Measurements from ENCODE around the gene ZFYVE9. TPM values are rescaled to one million over a fixed set of nuclear protein-coding genes. Genes with fewer than 3 reads are reported as not detected.

ZFYVE9 gene
- total RNA-seq, 3 donors from 2014 or later = 12.4 to 25.7 (median 19.1) TPM

DNA sequence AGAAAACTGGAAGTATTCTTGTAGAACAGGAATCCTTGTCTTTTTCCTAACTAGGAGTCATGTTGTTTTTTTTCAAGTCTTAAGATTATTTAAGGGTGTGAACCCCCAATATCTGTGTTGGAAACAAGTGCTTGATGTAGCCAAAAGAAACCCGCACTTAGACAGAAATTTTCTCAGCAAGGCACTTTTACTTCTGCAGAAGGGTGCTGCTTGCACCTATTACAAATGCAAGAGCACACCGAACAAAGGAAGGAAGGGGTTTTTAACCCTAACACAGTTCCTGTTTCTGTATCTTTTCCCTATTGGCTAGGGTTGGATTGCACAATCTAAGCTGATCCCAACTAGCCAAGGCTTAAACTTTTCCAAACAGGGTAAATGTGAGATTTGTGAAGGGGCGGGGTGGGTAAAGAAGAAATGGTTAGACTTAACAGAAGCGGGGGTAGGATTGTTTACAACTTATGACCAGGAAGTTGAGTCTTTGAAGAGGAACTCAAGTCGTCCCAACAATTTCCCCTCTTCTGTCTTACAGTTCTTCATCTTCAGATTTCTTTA, 75.1 kb downstream of the ZFYVE9 start:
- no peaks in the 10 kb centered on the region for H3K4me1 ChIP-seq (ENCODE audit: low read depth)
- TF ChIP-seq, protein P1, sequence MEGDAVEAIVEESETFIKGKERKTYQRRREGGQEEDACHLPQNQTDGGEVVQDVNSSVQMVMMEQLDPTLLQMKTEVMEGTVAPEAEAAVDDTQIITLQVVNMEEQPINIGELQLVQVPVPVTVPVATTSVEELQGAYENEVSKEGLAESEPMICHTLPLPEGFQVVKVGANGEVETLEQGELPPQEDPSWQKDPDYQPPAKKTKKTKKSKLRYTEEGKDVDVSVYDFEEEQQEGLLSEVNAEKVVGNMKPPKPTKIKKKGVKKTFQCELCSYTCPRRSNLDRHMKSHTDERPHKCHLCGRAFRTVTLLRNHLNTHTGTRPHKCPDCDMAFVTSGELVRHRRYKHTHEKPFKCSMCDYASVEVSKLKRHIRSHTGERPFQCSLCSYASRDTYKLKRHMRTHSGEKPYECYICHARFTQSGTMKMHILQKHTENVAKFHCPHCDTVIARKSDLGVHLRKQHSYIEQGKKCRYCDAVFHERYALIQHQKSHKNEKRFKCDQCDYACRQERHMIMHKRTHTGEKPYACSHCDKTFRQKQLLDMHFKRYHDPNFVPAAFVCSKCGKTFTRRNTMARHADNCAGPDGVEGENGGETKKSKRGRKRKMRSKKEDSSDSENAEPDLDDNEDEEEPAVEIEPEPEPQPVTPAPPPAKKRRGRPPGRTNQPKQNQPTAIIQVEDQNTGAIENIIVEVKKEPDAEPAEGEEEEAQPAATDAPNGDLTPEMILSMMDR (IDR thresholded peaks at IDR 0.05) = no peak
- DNase-seq = no peak
- peaks cover 24% of the 10 kb centered on the region for H3K9me3 ChIP-seq
- no peak overlapping the region for H3K4me3 ChIP-seq
- intact Hi-C loops (cut with DNase I, micrococcal nuclease) = no loop called here
- no peaks in the 10 kb centered on the region for H3K36me3 ChIP-seq (ENCODE audit: low read depth)
- ATAC-seq = no peak

GRCh38 chr1:52225174-52225573, 83.3 kb downstream of the ZFYVE9 start:
- H3K36me3 ChIP-seq (ENCODE audit: low read depth) = no peaks in the 10 kb centered on the region
- no peak for ATAC-seq
- H3K4me1 ChIP-seq (ENCODE audit: low read depth) = no peaks in the 10 kb centered on the region
- no peak overlapping the region for H3K4me3 ChIP-seq
- intact Hi-C loops (cut with DNase I, micrococcal nuclease) = no loop called here
- TF ChIP-seq, protein P1 (IDR thresholded peaks at IDR 0.05) = no peak
- no peak for DNase-seq
- H3K9me3 ChIP-seq = peaks cover 23% of the 10 kb centered on the region

GRCh38 chr1:52229494-52229893, 87.6 kb downstream of the ZFYVE9 start:
- Histone ChIP-seq H3K9me3 (peaks cover 14% of the 10 kb centered on the region), H3K4me1 (ENCODE audit: low read depth) (no peaks in the 10 kb centered on the region), H3K36me3 (ENCODE audit: low read depth) (no peaks in the 10 kb centered on the region), H3K4me3 (no peak overlapping the region)
- intact Hi-C loops (cut with DNase I, micrococcal nuclease) = no loop called here
- TF ChIP-seq, protein P1 (IDR thresholded peaks at IDR 0.05) = no peak
- ATAC-seq = no peak
- no peak for DNase-seq

- Histone ChIP-seq H3K4me1 (ENCODE audit: low read depth) (no peaks in the 10 kb centered on the region), H3K9me3 (no peaks in the 10 kb centered on the region), H3K4me3 (no peak overlapping the region), H3K36me3 (ENCODE audit: low read depth) (no peaks in the 10 kb centered on the region)
- ATAC-seq = no peak
- intact Hi-C loops (cut with DNase I, micrococcal nuclease) = no loop called here
- DNase-seq = no peak
- TF ChIP-seq, protein P1 (IDR thresholded peaks at IDR 0.05) = no peak
Measured at GRCh38 chr1:52233463-52233862, 91.6 kb downstream of the ZFYVE9 start.

- DNase-seq (no peak), ATAC-seq (no peak)
- Histone ChIP-seq H3K36me3 (ENCODE audit: low read depth) (no peaks in the 10 kb centered on the region), H3K4me1 (ENCODE audit: low read depth) (no peaks in the 10 kb centered on the region), H3K9me3 (no peaks in the 10 kb centered on the region), H3K4me3 (no peak overlapping the region)
- TF ChIP-seq, protein P1 (IDR thresholded peaks at IDR 0.05) = no peak
- intact Hi-C loops (cut with DNase I, micrococcal nuclease) = no loop called here
Measured at GRCh38 chr1:52234014-52234413, 92.1 kb downstream of the ZFYVE9 start.

- Histone ChIP-seq H3K36me3 (ENCODE audit: low read depth) (no peaks in the 10 kb centered on the region), H3K4me1 (ENCODE audit: low read depth) (no peaks in the 10 kb centered on the region), H3K4me3 (no peak overlapping the region), H3K9me3 (no peaks in the 10 kb centered on the region)
- TF ChIP-seq, protein P1 (IDR thresholded peaks at IDR 0.05) = no peak
- intact Hi-C loops (cut with DNase I, micrococcal nuclease) = no loop called here
- no peak for ATAC-seq
- DNase-seq = no peak
Measured at GRCh38 chr1:52234708-52235107, 92.8 kb downstream of the ZFYVE9 start.
